HepG2 (cell line): ENCODE results near the gene MIF4GD. TPM values are rescaled to one million over a fixed set of nuclear protein-coding genes. Genes with fewer than 3 reads are reported as not detected.

ENCODE experiments used
- ASH2L ChIP-seq: fragments of 300-600, 200-600 bp; sonication (generic); IDR thresholded peaks from 2 replicates; pipeline ENCODE4 v1.7.0; 2017; ENCODE audit warnings: low read depth, mild to moderate bottlenecking, moderate library complexity, mixed read lengths, low read length; ENCODE audit not compliant: insufficient read length
- ETS1 ChIP-seq: sonication (generic); formaldehyde crosslinking; IDR thresholded peaks from 2 replicates; pipeline ENCODE4 v1.4.0; 2020; ENCODE audit warnings: missing genetic modification reagents
- FOSL2 ChIP-seq: sonication (generic); formaldehyde crosslinking; IDR thresholded peaks from 2 replicates; pipeline ENCODE4 v1.4.0; 2020; ENCODE audit warnings: missing genetic modification reagents
- HMG20B ChIP-seq: conservative IDR thresholded peaks from 2 replicates; pipeline ENCODE4 v1.6.1; 2016; ENCODE audit warnings: missing genetic modification reagents, missing compliant biosample characterization
- JUNB ChIP-seq: sonication (generic); formaldehyde crosslinking; IDR thresholded peaks from 2 replicates; pipeline ENCODE4 v1.8.0; 2022; ENCODE audit warnings: missing genetic modification reagents, mild to moderate bottlenecking, borderline replicate concordance
- KLF13 ChIP-seq: sonication (generic); formaldehyde crosslinking; IDR thresholded peaks from 2 replicates; pipeline ENCODE4 v1.4.0; 2020; ENCODE audit warnings: mild to moderate bottlenecking, missing genetic modification reagents
- MNT ChIP-seq: fragments of 450-650 bp; IDR thresholded peaks from 2 replicates; pipeline ENCODE4 v1.6.1; 2016
- NR0B2 ChIP-seq: sonication (generic); formaldehyde crosslinking; IDR thresholded peaks from 2 replicates; pipeline ENCODE4 v1.4.0; 2020; ENCODE audit warnings: mild to moderate bottlenecking, missing genetic modification reagents
- PTBP1 ChIP-seq: fragments of 200-400 bp; formaldehyde crosslinking; IDR thresholded peaks from 2 replicates; pipeline ENCODE4 v1.6.1; 2018; ENCODE audit warnings: low read length, low read depth; ENCODE audit not compliant: poor library complexity, severe bottlenecking
- SP5 ChIP-seq: IDR thresholded peaks from 2 replicates; pipeline ENCODE4 v1.6.1; 2016; ENCODE audit warnings: low read depth, borderline replicate concordance
- SUZ12 ChIP-seq: fragments of 150-350 bp; IDR thresholded peaks from 2 replicates; pipeline ENCODE4 v1.6.1; 2014; ENCODE audit warnings: low read depth, low read length
- TOE1 ChIP-seq: sonication (generic); formaldehyde crosslinking; IDR thresholded peaks from 2 replicates; pipeline ENCODE4 v1.4.0; 2020; ENCODE audit warnings: mild to moderate bottlenecking, missing genetic modification reagents
- YY1 ChIP-seq: IDR thresholded peaks from 2 replicates; pipeline ENCODE4 v1.6.1; 2011; ENCODE audit warnings: low read length, low read depth, moderate library complexity, mild to moderate bottlenecking; ENCODE audit not compliant: insufficient read depth, insufficient replicate concordance
- ZBTB34 ChIP-seq: sonication (generic); formaldehyde crosslinking; IDR thresholded peaks from 2 replicates; pipeline ENCODE4 v1.8.0; 2022; ENCODE audit warnings: mild to moderate bottlenecking, missing genetic modification reagents
- ZNF205 ChIP-seq: IDR thresholded peaks from 2 replicates; pipeline ENCODE4 v1.6.1; 2018; ENCODE audit warnings: missing biosample characterization, missing genetic modification reagents
- ZNF230 ChIP-seq: sonication (generic); formaldehyde crosslinking; IDR thresholded peaks from 2 replicates; pipeline ENCODE4 v1.4.0; 2020; ENCODE audit warnings: mild to moderate bottlenecking, missing genetic modification reagents
- ZNF253 ChIP-seq: sonication (generic); formaldehyde crosslinking; IDR thresholded peaks from 2 replicates; pipeline ENCODE4 v1.8.0; 2022; ENCODE audit warnings: mild to moderate bottlenecking, missing genetic modification reagents, borderline replicate concordance
- ZNF274 ChIP-seq: sonication (generic); formaldehyde crosslinking; IDR thresholded peaks from 2 replicates; pipeline ENCODE4 v1.5.1; 2020; ENCODE audit warnings: mild to moderate bottlenecking, missing genetic modification reagents
- ZNF280D ChIP-seq: sonication (generic); formaldehyde crosslinking; IDR thresholded peaks from 2 replicates; pipeline ENCODE4 v1.5.1; 2020; ENCODE audit warnings: mild to moderate bottlenecking, missing genetic modification reagents
- ZNF563 ChIP-seq: sonication (generic); formaldehyde crosslinking; IDR thresholded peaks from 2 replicates; pipeline ENCODE4 v1.8.0; 2022; ENCODE audit warnings: mild to moderate bottlenecking, moderate library complexity, missing genetic modification reagents
- ZNF766 ChIP-seq: sonication (generic); formaldehyde crosslinking; IDR thresholded peaks from 2 replicates; pipeline ENCODE4 v1.5.0; 2020; ENCODE audit warnings: missing genetic modification reagents, borderline replicate concordance
- polyA plus RNA-seq, 8 experiments: library from polyadenylated mRNA; depleted of rRNA in 3 of 8; stranded (reverse) in 7 of 8; unstranded in 1 of 8; fragments of >200 nt; fragmentation: Illumina TruSeq in 4 of 8; extraction: Trizol in 4 of 8; gene quantifications; 2 replicates each; pipeline versions ENCODE4 v1.2.1 to v1.2.3, GENCODE V29; 2011 to 2016; ENCODE audit warnings: low read depth in 4 of 8, missing spikeins in 1 of 8, mixed read lengths in 1 of 8; ENCODE audit not compliant: insufficient read depth in 1 of 8
- total RNA-seq, 5 experiments: library from RNA; depleted of rRNA; stranded (reverse); fragments of >200 nt; fragmentation: Illumina TruSeq; extraction: Trizol; gene quantifications; 2 replicates each; pipeline ENCODE4 v1.2.3, GENCODE V29; 2016; ENCODE audit warnings: low read depth in 1 of 5

Gene MIF4GD
- total and polyA plus RNA-seq, 2 of the 13 experiments (the other 11 are each of a cell fraction or from before 2014, with no cell fraction given), result 14.0 to 28.0 TPM

- TF ChIP-seq ETS1 (CRISPR knock-in tag) (no peak), ZNF230 (CRISPR knock-in tag) (no peak; the same call in 1 of the 2 replicates), MNT (no peak), ASH2L (peak; percentile 49), HMG20B (CRISPR knock-in tag) (0 out of 2 replicates have a peak, but pooled peaks have one; percentile 15), PTBP1 (peak; percentile 40), SP5 (CRISPR knock-in tag) (no peak), ZNF766 (CRISPR knock-in tag) (peak; percentile 95; the same call in 1 of the 2 replicates), NR0B2 (CRISPR knock-in tag) (0 out of 2 replicates have a peak, but pooled peaks have one; percentile 19), ZNF253 (CRISPR knock-in tag) (0 out of 2 replicates have a peak, but pooled peaks have one; percentile 36), ZNF205 (CRISPR knock-in tag) (no peak), SUZ12 (no peak), JUNB (CRISPR knock-in tag) (no peak), ZBTB34 (CRISPR knock-in tag) (no peak), FOSL2 (CRISPR knock-in tag) (peak; percentile 4; the same call in 1 of the 2 replicates), KLF13 (CRISPR knock-in tag) (peak; percentile 19; the same call in 1 of the 2 replicates), ZNF280D (no peak; the same call in none of the 2 replicates), YY1 (no peak), ZNF563 (CRISPR knock-in tag) (no peak; the same call in 1 of the 2 replicates), TOE1 (peak; percentile 79; the same call in 1 of the 2 replicates), ZNF274 (CRISPR knock-in tag) (peak; percentile 64; the same call in 1 of the 2 replicates)
Measured at GRCh38 chr17:75270218-75270965, 639 bp downstream of the MIF4GD start (continued).
